HepG2 (cell line): ENCODE results near the gene PPP3CB. TPM values are rescaled to one million over a fixed set of nuclear protein-coding genes. Genes with fewer than 3 reads are reported as not detected.

Experiments
- GZF1 ChIP-seq: sonication (generic); formaldehyde crosslinking; IDR thresholded peaks from 2 replicates; pipeline ENCODE4 v1.5.1; 2020; ENCODE audit warnings: mild to moderate bottlenecking, missing genetic modification reagents
- HMG20B ChIP-seq: conservative IDR thresholded peaks from 2 replicates; pipeline ENCODE4 v1.6.1; 2016; ENCODE audit warnings: missing genetic modification reagents, missing compliant biosample characterization
- KMT2B ChIP-seq: IDR thresholded peaks from 2 replicates; pipeline ENCODE4 v1.6.1; 2016; ENCODE audit warnings: missing genetic modification reagents, missing compliant biosample characterization
- PRPF4 ChIP-seq: fragments of 200-400 bp; formaldehyde crosslinking; IDR thresholded peaks from 2 replicates; pipeline ENCODE4 v1.6.1; 2016; ENCODE audit warnings: low read length, low read depth; ENCODE audit not compliant: poor library complexity, severe bottlenecking
- SOX5 ChIP-seq: IDR thresholded peaks from 2 replicates; pipeline ENCODE4 v1.6.1; 2016; ENCODE audit warnings: borderline replicate concordance
- TEAD2 ChIP-seq: sonication (generic); formaldehyde crosslinking; IDR thresholded peaks from 2 replicates; pipeline ENCODE4 v1.9.0; 2021; ENCODE audit warnings: missing genetic modification reagents
- TOE1 ChIP-seq: sonication (generic); formaldehyde crosslinking; IDR thresholded peaks from 2 replicates; pipeline ENCODE4 v1.4.0; 2020; ENCODE audit warnings: mild to moderate bottlenecking, missing genetic modification reagents
- USF2 ChIP-seq, 2 experiments: sonication (generic) in 1 of 2; formaldehyde crosslinking in 1 of 2; IDR thresholded peaks; 2 replicates each; pipeline versions ENCODE4 v1.5.1 to v1.6.1; 2011 to 2020; ENCODE audit warnings: borderline replicate concordance in 1 of 2, low read depth in 1 of 2, low read length in 1 of 2, mild to moderate bottlenecking in 1 of 2, missing genetic modification reagents in 1 of 2, moderate library complexity in 1 of 2
- ZMYM3 ChIP-seq: sonication (generic); formaldehyde crosslinking; IDR thresholded peaks from 2 replicates; pipeline ENCODE4 v1.5.1; 2020; ENCODE audit warnings: mild to moderate bottlenecking, missing genetic modification reagents
- ZNF879 ChIP-seq: sonication (generic); formaldehyde crosslinking; IDR thresholded peaks from 2 replicates; pipeline ENCODE4 v1.8.1; 2023; ENCODE audit warnings: missing genetic modification reagents
- polyA plus RNA-seq, 8 experiments: library from polyadenylated mRNA; depleted of rRNA in 3 of 8; stranded (reverse) in 7 of 8; unstranded in 1 of 8; fragments of >200 nt; fragmentation: Illumina TruSeq in 4 of 8; extraction: Trizol in 4 of 8; gene quantifications; 2 replicates each; pipeline versions ENCODE4 v1.2.1 to v1.2.3, GENCODE V29; 2011 to 2016; ENCODE audit warnings: low read depth in 4 of 8, missing spikeins in 1 of 8, mixed read lengths in 1 of 8; ENCODE audit not compliant: insufficient read depth in 1 of 8
- total RNA-seq, 5 experiments: library from RNA; depleted of rRNA; stranded (reverse); fragments of >200 nt; fragmentation: Illumina TruSeq; extraction: Trizol; gene quantifications; 2 replicates each; pipeline ENCODE4 v1.2.3, GENCODE V29; 2016; ENCODE audit warnings: low read depth in 1 of 5
- TF ChIP-seq, protein P1 (sequence below): sonication (generic); formaldehyde crosslinking; IDR thresholded peaks from one replicate; pipeline ENCODE4 v1.5.1; 2020; ENCODE audit warnings: mild to moderate bottlenecking, missing genetic modification reagents; ENCODE audit errors: not compliant biosample characterization
- TF ChIP-seq, protein P2 (sequence below): sonication (generic); formaldehyde crosslinking; IDR thresholded peaks from 2 replicates; pipeline ENCODE4 v1.4.0; 2020; ENCODE audit warnings: missing genetic modification reagents; ENCODE audit errors: not compliant biosample characterization
- TF ChIP-seq, protein P3 (sequence below): sonication (generic); formaldehyde crosslinking; IDR thresholded peaks from 2 replicates; pipeline ENCODE4 v1.5.1; 2020; ENCODE audit warnings: missing genetic modification reagents, mild to moderate bottlenecking, borderline replicate concordance

The PPP3CB gene
- total and polyA plus RNA-seq, 2 of the 13 experiments (the other 11 are each of a cell fraction or from before 2014, with no cell fraction given), result 8.7 to 11.4 TPM

DNA sequence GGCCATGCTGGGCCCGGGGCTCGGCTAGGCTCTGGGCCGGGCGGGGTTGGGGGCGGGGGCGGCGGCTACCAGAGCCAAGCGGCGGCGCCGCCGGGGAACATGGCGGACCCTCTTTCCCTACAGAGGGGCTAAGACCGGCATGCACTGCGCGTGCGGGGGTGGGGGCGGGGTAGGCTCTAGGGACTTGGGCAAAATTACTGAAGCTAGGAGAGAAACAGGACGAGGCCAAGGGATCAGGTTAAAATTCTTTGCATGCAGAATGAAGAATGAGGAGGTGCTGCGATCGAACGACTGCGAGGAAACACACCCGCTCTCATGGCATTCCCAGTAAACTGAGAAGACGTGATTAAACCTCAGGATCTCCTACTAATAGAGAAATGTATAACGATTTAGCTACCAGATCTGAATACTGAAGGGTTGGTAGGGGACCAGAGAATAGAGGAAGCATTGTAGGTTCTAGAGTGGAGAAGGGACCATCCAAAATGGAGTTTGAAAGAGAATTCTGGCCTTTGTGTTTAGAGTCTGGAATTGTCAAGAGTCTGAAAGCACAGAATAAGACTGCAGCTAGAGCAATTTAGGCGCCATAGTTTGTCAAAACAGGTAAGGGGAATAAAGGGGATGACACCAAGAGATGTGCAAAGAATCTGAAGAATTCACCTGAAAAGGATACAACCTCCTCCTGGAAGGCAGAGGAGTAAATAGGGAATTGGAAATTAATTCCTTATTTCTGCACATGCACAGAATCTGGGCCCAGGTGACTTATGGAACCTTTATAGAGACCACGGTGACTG is at the start of gene PPP3CB (continued):
- TF ChIP-seq, protein P1, sequence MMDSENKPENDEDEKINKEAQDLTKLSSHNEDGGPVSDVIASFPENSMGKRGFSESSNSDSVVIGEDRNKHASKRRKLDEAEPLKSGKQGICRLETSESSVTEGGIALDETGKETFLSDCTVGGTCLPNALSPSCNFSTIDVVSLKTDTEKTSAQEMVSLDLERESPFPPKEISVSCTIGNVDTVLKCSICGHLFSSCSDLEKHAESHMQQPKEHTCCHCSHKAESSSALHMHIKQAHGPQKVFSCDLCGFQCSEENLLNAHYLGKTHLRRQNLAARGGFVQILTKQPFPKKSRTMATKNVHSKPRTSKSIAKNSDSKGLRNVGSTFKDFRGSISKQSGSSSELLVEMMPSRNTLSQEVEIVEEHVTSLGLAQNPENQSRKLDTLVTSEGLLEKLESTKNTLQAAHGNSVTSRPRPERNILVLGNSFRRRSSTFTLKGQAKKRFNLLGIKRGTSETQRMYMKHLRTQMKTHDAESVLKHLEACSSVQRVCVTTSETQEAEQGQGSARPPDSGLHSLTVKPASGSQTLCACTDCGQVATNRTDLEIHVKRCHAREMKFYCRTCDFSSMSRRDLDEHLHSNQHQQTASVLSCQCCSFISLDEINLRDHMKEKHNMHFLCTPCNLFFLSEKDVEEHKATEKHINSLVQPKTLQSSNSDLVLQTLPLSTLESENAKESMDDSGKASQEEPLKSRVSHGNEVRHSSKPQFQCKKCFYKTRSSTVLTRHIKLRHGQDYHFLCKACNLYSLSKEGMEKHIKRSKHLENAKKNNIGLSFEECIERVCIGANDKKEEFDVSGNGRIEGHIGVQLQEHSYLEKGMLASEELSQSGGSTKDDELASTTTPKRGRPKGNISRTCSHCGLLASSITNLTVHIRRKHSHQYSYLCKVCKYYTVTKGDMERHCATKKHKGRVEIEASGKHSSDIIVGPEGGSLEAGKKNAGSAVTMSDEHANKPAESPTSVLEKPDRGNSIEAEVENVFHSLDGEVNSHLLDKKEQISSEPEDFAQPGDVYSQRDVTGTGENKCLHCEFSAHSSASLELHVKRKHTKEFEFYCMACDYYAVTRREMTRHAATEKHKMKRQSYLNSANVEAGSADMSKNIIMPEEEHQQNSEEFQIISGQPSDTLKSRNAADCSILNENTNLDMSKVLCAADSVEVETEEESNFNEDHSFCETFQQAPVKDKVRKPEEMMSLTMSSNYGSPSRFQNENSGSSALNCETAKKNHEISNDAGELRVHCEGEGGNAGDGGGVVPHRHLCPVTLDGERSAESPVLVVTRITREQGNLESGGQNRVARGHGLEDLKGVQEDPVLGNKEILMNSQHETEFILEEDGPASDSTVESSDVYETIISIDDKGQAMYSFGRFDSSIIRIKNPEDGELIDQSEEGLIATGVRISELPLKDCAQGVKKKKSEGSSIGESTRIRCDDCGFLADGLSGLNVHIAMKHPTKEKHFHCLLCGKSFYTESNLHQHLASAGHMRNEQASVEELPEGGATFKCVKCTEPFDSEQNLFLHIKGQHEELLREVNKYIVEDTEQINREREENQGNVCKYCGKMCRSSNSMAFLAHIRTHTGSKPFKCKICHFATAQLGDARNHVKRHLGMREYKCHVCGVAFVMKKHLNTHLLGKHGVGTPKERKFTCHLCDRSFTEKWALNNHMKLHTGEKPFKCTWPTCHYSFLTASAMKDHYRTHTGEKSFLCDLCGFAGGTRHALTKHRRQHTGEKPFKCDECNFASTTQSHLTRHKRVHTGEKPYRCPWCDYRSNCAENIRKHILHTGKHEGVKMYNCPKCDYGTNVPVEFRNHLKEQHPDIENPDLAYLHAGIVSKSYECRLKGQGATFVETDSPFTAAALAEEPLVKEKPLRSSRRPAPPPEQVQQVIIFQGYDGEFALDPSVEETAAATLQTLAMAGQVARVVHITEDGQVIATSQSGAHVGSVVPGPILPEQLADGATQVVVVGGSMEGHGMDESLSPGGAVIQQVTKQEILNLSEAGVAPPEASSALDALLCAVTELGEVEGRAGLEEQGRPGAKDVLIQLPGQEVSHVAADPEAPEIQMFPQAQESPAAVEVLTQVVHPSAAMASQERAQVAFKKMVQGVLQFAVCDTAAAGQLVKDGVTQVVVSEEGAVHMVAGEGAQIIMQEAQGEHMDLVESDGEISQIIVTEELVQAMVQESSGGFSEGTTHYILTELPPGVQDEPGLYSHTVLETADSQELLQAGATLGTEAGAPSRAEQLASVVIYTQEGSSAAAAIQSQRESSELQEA (CRISPR knock-in tag), result no peak
- TF ChIP-seq TEAD2 (CRISPR knock-in tag) (no peak), TOE1 (CRISPR knock-in tag) (no peak), HMG20B (no peak), GZF1 (no peak), ZNF879 (CRISPR knock-in tag) (no peak), KMT2B (CRISPR knock-in tag) (peak; percentile 59; the same call in 1 of the 2 replicates), PRPF4 (peak; percentile 72), USF2 (IDR thresholded peaks at IDR 0.05; ENCODE audit: low read depth, low read length) (no peak), USF2 (CRISPR knock-in tag; IDR thresholded peaks at IDR 0.05; ENCODE audit: borderline replicate concordance) (no peak), ZMYM3 (CRISPR knock-in tag) (peak; percentile 58; the same call in 1 of the 2 replicates), SOX5 (CRISPR knock-in tag) (peak; percentile 34; the same call in 1 of the 2 replicates)
- TF ChIP-seq, protein P2, sequence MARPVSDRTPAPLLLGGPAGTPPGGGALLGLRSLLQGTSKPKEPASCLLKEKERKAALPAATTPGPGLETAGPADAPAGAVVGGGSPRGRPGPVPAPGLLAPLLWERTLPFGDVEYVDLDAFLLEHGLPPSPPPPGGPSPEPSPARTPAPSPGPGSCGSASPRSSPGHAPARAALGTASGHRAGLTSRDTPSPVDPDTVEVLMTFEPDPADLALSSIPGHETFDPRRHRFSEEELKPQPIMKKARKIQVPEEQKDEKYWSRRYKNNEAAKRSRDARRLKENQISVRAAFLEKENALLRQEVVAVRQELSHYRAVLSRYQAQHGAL (CRISPR knock-in tag), result no peak
- TF ChIP-seq, protein P3, sequence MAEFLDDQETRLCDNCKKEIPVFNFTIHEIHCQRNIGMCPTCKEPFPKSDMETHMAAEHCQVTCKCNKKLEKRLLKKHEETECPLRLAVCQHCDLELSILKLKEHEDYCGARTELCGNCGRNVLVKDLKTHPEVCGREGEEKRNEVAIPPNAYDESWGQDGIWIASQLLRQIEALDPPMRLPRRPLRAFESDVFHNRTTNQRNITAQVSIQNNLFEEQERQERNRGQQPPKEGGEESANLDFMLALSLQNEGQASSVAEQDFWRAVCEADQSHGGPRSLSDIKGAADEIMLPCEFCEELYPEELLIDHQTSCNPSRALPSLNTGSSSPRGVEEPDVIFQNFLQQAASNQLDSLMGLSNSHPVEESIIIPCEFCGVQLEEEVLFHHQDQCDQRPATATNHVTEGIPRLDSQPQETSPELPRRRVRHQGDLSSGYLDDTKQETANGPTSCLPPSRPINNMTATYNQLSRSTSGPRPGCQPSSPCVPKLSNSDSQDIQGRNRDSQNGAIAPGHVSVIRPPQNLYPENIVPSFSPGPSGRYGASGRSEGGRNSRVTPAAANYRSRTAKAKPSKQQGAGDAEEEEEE (CRISPR knock-in tag), result no peak
